HG02840 (cell line): ENCODE measurements around the gene C5.
"Not testable (repeated sequence)": the region's sequence is repeated elsewhere in the genome, so short reads cannot be mapped to it uniquely, and the experiment has no call there.

ENCODE experiments used
- ATAC-seq: cut with Tn5 transposase; IDR thresholded peaks from one replicate; pipeline ENCODE4 v1.9.1; 2021; ENCODE audit warnings: mild to moderate bottlenecking, moderate library complexity, moderate number of reproducible peaks; ENCODE audit not compliant: unreplicated experiment, low FRiP score

Gene C5

GRCh38 chr9:121053544-121053943 lies 3.5 kb upstream of the C5 start:
- ATAC-seq, result no peak

GRCh38 chr9:121048618-121049017 lies 1.5 kb downstream of the C5 start:
- no peak for ATAC-seq

- ATAC-seq, result no peak
Observed at GRCh38 chr9:121048175-121048574, 1.9 kb downstream of the C5 start.

DNA sequence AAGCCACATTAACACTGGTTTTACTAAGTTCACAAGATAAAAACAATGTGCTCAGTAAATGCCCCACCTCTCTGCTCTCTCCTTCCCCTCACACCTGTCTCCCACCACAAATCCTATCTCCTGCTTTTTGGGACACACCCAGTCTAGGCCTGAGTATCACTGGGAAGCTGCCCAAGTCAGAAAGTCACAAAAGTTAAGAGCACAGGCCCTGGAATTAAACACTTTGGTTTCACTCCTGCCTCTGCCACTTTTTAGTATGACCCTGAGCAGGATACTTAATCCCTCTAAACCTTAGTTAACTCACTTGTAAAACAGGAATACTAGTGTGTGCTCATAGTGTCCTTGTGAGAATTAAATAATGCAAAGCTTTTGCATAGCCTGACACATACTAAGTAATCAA lies 11.3 kb downstream of the C5 start:
- no peak for ATAC-seq

- no peak for ATAC-seq
Observed at GRCh38 chr9:121038362-121038761, 11.7 kb downstream of the C5 start.

- not testable (repeated sequence) for ATAC-seq
Observed at GRCh38 chr9:121035717-121036116, 14.4 kb downstream of the C5 start.

GRCh38 chr9:121034529-121034928 lies 15.5 kb downstream of the C5 start:
- ATAC-seq, result no peak

- no peak for ATAC-seq
Observed at GRCh38 chr9:121029469-121029868, 20.6 kb downstream of the C5 start.

- not testable (repeated sequence) for ATAC-seq
Observed at GRCh38 chr9:121028285-121028684, 21.8 kb downstream of the C5 start.

GRCh38 chr9:121026768-121027167 lies 23.3 kb downstream of the C5 start:
- no peak for ATAC-seq

DNA sequence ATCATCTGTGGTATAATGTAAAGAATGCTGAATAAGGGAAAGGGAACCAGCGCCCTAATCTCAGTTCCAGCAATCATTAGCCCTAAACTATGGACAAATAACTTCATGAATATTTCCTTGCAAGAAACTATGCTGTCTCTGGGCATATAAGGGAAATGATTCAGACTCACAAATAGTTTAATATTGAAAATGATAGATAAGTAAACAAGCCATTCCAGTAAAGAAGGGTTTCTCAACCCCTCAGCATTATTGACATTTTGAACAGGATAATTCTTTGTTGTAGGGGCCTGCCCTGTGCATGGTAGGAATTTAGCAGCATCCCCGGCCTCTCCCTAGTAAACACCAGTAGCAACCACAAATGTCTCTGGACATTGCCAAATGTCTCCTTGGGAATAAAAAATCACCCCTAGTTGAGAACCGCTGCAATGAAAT lies 23.8 kb downstream of the C5 start:
- ATAC-seq, result no peak

- no peak for ATAC-seq
Observed at GRCh38 chr9:121024237-121024636, 25.8 kb downstream of the C5 start.

GRCh38 chr9:121023064-121023463 lies 27.0 kb downstream of the C5 start:
- no peak for ATAC-seq

- no peak for ATAC-seq
Observed at GRCh38 chr9:121021301-121021700, 28.8 kb downstream of the C5 start.

- no peak for ATAC-seq
Observed at GRCh38 chr9:121019273-121019672, 30.8 kb downstream of the C5 start.

DNA sequence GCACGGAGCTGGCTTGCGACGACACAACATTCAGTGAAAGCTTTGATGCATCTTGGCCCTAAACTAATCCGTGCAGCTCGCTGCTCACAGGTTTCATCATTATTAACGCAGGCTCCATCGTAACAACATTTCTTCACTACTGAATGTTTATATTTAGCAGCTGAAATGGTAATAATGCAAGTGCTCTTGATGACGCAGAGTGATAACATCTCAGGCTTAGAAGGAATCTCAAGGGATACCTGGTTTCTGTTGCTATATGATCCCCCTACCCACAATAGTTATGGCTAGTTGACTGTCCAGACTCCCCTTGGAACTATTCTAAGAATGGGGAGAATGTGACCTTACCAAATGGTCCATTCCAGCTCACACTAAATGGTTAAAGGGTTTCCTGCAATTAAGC lies 36.2 kb downstream of the C5 start:
- ATAC-seq, result no peak

DNA sequence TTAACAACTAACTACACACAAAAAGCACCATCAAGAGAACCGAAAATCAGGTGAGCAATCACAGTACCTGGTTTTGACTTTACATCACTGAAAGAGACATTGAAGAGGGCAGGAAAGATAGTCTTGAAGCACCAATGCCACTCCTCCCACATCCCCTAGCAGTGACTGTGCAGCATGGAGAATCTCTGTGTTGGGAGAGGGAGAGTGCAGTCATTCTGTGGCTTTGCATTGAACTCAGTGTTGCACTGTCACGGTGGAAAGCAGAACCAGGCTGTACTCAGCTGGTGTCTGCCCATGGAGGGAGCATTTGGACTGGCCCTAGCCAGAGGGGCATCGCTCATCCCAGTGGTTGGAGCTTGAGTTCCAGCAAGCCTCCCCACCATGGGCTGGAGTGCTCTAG lies 40.4 kb downstream of the C5 start:
- no peak for ATAC-seq

DNA sequence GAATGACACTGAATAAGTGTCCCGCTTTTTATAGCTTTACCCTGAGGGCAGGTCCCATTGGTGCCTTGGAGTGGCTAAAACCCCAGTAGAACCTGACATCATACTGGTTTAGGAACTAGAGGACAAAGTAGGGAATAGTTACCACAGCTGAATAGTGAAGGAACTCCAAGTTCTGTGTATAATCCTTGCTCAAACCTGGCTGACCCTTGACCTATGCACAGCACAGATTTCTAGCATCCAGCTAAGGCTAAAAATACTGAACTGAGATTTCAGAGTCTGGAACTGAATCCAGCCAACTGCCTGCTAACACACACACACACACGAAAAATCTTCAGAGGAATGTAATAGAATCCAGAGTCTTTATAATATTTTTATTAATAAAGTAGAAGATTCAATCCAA lies 50.8 kb downstream of the C5 start:
- no peak for ATAC-seq

GRCh38 chr9:120998111-120998510 lies 52.0 kb downstream of the C5 start:
- ATAC-seq, result no peak

- ATAC-seq, result no peak
Observed at GRCh38 chr9:120997502-120997901, 52.6 kb downstream of the C5 start.

DNA sequence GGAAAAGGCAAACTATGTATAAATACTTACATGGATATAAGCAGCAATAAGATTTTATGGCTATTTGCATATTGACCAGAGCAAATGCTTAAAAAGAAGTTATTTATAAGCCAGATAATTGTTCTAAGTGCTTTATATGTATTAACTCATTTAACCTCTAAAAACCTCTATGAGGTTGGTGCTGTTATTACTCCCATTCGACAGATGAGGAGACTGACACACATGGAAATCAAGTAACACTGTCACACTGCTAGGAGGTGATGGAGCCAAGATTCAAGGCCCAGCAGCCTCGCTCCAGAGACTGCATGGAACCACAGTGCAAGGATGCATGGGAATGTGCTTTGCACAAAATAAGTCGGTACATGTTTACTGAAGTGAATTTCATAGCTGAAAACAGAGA lies 53.7 kb downstream of the C5 start:
- ATAC-seq, result no peak

DNA sequence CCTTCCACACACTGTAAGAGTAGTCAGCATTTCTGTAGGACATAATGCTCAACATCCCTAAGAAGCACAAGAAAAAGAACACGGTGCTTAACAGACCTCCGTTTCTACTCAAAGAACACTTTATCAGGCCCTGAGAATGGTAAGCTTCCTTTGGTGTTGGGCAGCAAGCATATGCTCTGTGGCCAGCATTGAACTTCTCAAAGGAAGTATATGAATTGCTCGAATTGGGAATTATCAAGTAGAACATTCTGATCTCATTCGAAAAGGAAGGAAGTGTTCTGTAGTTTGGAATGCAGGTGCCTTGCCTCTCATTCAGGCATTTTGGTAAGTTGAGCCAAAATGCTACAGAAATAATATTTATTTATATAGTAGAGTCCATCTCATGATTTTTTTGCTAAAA lies 61.0 kb downstream of the C5 start:
- no peak for ATAC-seq

DNA sequence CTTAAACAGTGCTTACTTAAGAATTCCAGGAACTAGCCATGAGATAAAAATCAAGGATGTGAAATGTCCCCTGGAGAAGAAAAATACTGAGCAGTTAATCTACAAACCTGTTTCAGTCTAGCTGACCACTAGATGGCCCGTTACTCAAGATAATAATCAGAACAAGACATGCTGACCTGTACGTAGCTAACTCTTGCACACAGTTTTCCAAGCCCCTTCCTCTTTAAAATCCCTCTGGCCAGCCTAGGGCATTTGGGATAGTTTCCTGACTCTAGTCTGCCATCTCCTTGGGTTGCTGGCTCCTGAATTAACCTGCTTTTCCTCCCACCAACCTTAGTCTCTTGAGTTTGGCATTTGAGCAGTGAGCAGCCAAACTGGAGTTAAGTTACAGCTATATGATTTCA lies 64.3 kb downstream of the C5 start:
- no peak for ATAC-seq
